ENCODE data around the gene LRRC52.

DNA sequence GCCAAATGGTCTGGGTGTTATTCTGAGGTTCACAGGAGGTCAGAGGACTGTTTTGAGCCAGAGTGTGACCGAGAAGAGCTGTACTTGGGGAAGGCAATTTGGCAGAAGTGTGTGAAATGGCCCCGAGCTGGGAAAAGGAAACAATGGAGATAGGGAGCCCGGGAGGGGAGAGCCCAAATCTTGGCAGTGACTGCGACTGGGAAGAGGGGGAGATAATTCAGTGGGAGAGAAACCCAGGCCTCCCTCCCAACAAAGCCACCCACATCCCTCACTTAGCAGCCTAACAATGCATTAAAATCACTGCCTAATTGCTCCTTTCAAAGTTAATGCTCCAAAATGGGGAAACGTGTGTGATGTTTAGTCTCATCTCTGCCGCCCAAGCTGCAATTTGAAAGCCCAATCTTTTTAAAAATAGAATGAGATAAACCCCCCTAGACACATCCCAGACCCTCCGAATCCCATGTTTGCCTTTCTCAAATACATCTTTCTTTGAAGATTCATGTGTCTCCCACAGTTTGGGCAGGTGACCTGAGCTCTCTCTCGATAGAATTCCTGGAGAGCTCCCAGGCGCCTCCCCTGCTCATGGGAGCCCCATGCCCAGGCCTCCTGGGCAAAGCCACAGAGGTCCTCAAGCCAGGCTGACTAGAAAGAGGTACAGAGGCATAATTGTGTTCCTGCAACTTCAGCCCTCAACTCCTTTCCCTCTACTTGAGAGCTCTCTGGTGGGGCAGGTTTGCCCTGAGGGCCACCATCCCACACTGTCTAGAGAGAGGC, 17.3 kb downstream of the LRRC52 start:
- TF ChIP-seq TAF1 (IDR thresholded peaks at IDR 0.05; ENCODE audit: low read depth, low read length), result no peak
- TF ChIP-seq POLR2A (IDR thresholded peaks at IDR 0.05; ENCODE audit: low read depth, low read length), result no peak
- no peak for TF ChIP-seq POLR2AphosphoS5 (IDR thresholded peaks at IDR 0.05; ENCODE audit: low read depth, low read length)

All from GM12891 (cell line).